ENCODE measurements around the gene C11orf24. TPM values are rescaled to one million over a fixed set of nuclear protein-coding genes. Genes with fewer than 3 reads are reported as not detected.

C11orf24 gene
- total and polyA plus RNA-seq, 10 of the 15 experiments (the other 5 are each of a cell fraction or from before 2014, with no cell fraction given): 4.3 to 104 (median 41.4) TPM

DNA sequence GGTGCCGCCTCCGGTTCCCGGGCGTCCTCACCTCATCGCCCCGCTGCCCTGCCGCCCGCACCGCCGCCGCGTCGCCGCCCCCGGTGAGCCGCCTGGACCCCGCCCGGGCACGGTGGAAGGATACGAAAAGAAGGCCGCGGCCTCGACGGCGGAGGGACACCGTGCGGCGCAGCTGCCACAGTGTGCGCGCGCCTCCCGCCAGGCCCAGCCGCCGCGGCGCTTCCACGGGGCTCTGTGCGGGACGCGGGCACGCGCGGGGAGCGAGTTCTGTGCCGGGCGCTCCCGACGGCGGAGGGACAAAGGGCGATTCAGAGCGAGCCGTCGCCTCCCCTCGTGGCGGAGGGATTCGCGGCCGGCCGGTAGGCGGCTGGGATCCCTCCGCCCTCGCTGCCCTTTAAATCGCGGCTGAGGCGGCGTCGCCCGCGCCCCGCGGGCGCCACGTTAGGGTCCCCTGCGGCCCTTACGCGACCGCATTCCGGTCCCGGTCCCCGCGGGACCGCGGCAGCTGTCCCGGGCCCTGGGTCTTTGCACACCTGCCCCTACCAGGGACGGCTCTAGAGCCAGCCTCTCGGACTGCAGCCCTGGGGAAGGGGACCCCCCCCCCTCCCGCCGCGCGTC, 58.1 kb downstream of the C11orf24 start (continued):
- TF ChIP-seq, protein P1, sequence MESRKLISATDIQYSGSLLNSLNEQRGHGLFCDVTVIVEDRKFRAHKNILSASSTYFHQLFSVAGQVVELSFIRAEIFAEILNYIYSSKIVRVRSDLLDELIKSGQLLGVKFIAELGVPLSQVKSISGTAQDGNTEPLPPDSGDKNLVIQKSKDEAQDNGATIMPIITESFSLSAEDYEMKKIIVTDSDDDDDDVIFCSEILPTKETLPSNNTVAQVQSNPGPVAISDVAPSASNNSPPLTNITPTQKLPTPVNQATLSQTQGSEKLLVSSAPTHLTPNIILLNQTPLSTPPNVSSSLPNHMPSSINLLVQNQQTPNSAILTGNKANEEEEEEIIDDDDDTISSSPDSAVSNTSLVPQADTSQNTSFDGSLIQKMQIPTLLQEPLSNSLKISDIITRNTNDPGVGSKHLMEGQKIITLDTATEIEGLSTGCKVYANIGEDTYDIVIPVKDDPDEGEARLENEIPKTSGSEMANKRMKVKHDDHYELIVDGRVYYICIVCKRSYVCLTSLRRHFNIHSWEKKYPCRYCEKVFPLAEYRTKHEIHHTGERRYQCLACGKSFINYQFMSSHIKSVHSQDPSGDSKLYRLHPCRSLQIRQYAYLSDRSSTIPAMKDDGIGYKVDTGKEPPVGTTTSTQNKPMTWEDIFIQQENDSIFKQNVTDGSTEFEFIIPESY (IDR thresholded peaks at IDR 0.05): no peak; the same call in 1 of the 2 replicates
- TF ChIP-seq EED (IDR thresholded peaks at IDR 0.05; ENCODE audit: low read depth): no peak
- TF ChIP-seq CHD1 (IDR thresholded peaks at IDR 0.05; ENCODE audit: low read depth, low read length): no peak
- TF ChIP-seq NBN (IDR thresholded peaks at IDR 0.05): no peak
- no peak for TF ChIP-seq BCL11A (IDR thresholded peaks at IDR 0.05; ENCODE audit: low read depth, low read length)
- TF ChIP-seq YY1 (IDR thresholded peaks at IDR 0.05; ENCODE audit: low read depth, low read length): peak; percentile 91
- TF ChIP-seq, protein P2, sequence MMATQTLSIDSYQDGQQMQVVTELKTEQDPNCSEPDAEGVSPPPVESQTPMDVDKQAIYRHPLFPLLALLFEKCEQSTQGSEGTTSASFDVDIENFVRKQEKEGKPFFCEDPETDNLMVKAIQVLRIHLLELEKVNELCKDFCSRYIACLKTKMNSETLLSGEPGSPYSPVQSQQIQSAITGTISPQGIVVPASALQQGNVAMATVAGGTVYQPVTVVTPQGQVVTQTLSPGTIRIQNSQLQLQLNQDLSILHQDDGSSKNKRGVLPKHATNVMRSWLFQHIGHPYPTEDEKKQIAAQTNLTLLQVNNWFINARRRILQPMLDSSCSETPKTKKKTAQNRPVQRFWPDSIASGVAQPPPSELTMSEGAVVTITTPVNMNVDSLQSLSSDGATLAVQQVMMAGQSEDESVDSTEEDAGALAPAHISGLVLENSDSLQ (IDR thresholded peaks at IDR 0.05): no peak
- TF ChIP-seq HCFC1 (IDR thresholded peaks at IDR 0.05; ENCODE audit: low read length): peak; percentile 40; the same call in 1 of the 2 replicates
- no peak for TF ChIP-seq NR2C2 (IDR thresholded peaks at IDR 0.05; ENCODE audit: borderline replicate concordance, control insufficient read depth, insufficient read length, low read depth)
- no peak for TF ChIP-seq SPI1 (IDR thresholded peaks at IDR 0.05; ENCODE audit: borderline replicate concordance, insufficient read depth, low read depth, low read length)
- peak; percentile 54; the same call in 1 of the 2 replicates for TF ChIP-seq PML (IDR thresholded peaks at IDR 0.05; ENCODE audit: low read length)
- TF ChIP-seq, protein P3, sequence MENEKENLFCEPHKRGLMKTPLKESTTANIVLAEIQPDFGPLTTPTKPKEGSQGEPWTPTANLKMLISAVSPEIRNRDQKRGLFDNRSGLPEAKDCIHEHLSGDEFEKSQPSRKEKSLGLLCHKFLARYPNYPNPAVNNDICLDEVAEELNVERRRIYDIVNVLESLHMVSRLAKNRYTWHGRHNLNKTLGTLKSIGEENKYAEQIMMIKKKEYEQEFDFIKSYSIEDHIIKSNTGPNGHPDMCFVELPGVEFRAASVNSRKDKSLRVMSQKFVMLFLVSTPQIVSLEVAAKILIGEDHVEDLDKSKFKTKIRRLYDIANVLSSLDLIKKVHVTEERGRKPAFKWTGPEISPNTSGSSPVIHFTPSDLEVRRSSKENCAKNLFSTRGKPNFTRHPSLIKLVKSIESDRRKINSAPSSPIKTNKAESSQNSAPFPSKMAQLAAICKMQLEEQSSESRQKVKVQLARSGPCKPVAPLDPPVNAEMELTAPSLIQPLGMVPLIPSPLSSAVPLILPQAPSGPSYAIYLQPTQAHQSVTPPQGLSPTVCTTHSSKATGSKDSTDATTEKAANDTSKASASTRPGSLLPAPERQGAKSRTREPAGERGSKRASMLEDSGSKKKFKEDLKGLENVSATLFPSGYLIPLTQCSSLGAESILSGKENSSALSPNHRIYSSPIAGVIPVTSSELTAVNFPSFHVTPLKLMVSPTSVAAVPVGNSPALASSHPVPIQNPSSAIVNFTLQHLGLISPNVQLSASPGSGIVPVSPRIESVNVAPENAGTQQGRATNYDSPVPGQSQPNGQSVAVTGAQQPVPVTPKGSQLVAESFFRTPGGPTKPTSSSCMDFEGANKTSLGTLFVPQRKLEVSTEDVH (IDR thresholded peaks at IDR 0.05; ENCODE audit: low read depth, partially characterized antibody): no peak
- peak; percentile 97 for TF ChIP-seq ZNF217 (IDR thresholded peaks at IDR 0.05)
- no peak for TF ChIP-seq SREBF1 (IDR thresholded peaks at IDR 0.05; ENCODE audit: low read length)
- TF ChIP-seq JUND (IDR thresholded peaks at IDR 0.05; ENCODE audit: low read depth, low read length): no peak
- TF ChIP-seq, protein P4, sequence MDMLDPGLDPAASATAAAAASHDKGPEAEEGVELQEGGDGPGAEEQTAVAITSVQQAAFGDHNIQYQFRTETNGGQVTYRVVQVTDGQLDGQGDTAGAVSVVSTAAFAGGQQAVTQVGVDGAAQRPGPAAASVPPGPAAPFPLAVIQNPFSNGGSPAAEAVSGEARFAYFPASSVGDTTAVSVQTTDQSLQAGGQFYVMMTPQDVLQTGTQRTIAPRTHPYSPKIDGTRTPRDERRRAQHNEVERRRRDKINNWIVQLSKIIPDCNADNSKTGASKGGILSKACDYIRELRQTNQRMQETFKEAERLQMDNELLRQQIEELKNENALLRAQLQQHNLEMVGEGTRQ (IDR thresholded peaks at IDR 0.05; ENCODE audit: borderline replicate concordance, low read depth, low read length): no peak
- TF ChIP-seq IKZF1 (conservative IDR thresholded peaks at IDR 0.05): peak; percentile 99
- TF ChIP-seq KDM1A (IDR thresholded peaks at IDR 0.05; ENCODE audit: borderline replicate concordance): no peak
- no peak for TF ChIP-seq SUZ12 (IDR thresholded peaks at IDR 0.05; ENCODE audit: unreplicated experiment)
- TF ChIP-seq FOXM1 (IDR thresholded peaks at IDR 0.05; ENCODE audit: low read depth, low read length): no peak
- TF ChIP-seq, protein P5, sequence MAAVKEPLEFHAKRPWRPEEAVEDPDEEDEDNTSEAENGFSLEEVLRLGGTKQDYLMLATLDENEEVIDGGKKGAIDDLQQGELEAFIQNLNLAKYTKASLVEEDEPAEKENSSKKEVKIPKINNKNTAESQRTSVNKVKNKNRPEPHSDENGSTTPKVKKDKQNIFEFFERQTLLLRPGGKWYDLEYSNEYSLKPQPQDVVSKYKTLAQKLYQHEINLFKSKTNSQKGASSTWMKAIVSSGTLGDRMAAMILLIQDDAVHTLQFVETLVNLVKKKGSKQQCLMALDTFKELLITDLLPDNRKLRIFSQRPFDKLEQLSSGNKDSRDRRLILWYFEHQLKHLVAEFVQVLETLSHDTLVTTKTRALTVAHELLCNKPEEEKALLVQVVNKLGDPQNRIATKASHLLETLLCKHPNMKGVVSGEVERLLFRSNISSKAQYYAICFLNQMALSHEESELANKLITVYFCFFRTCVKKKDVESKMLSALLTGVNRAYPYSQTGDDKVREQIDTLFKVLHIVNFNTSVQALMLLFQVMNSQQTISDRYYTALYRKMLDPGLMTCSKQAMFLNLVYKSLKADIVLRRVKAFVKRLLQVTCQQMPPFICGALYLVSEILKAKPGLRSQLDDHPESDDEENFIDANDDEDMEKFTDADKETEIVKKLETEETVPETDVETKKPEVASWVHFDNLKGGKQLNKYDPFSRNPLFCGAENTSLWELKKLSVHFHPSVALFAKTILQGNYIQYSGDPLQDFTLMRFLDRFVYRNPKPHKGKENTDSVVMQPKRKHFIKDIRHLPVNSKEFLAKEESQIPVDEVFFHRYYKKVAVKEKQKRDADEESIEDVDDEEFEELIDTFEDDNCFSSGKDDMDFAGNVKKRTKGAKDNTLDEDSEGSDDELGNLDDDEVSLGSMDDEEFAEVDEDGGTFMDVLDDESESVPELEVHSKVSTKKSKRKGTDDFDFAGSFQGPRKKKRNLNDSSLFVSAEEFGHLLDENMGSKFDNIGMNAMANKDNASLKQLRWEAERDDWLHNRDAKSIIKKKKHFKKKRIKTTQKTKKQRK (IDR thresholded peaks at IDR 0.05; ENCODE audit: low read depth, low read length): no peak
- no peak for TF ChIP-seq PAX5 (IDR thresholded peaks at IDR 0.05; ENCODE audit: borderline replicate concordance, low read depth, low read length)
